SU-DHL-6 (cell line): ENCODE measurements around the gene ABCC4.

Source experiments
- H2AFZ ChIP-seq: fragments of 200-600 bp; sonication (generic); 2 replicates; pipeline ENCODE4 v1.6.1; 2014; ENCODE audit warnings: low read depth, mild to moderate bottlenecking, moderate library complexity, mixed read lengths, antibody characterized with exemption, low read length; ENCODE audit not compliant: severe bottlenecking
- H3F3A ChIP-seq: fragments of 200-600 bp; shearing (Covaris generic); 2 replicates; pipeline ENCODE4 v1.6.0; 2016; ENCODE audit warnings: antibody characterized with exemption, mild to moderate bottlenecking; ENCODE audit not compliant: insufficient read depth
- H3K27ac ChIP-seq: fragments of 200-600 bp; sonication (generic); 2 replicates; pipeline ENCODE4 v1.5.1; 2016; ENCODE audit warnings: low read depth, mild to moderate bottlenecking, low read length, moderate library complexity, mixed read lengths
- H3K27me3 ChIP-seq: fragments of 200-600 bp; sonication (generic), shearing (Covaris generic); 2 replicates; pipeline ENCODE4 v1.6.0; 2014; ENCODE audit warnings: mild to moderate bottlenecking, low read length
- H3K36me3 ChIP-seq: fragments of 200-600 bp; sonication (generic); 2 replicates; pipeline ENCODE4 v1.6.1; 2014; ENCODE audit warnings: mild to moderate bottlenecking, low read length, mixed read lengths
- H3K4me2 ChIP-seq: fragments of 300-600, 200-600 bp; shearing (Covaris generic), sonication (generic); 2 replicates; pipeline ENCODE4 v1.6.0; 2014; ENCODE audit warnings: low read length, low read depth, mild to moderate bottlenecking; ENCODE audit not compliant: poor library complexity, severe bottlenecking
- H3K4me3 ChIP-seq: fragments of 200-600 bp; sonication (generic); 2 replicates; pipeline ENCODE4 v1.5.1; 2014; ENCODE audit warnings: antibody characterized with exemption, low read length, mild to moderate bottlenecking, mixed read lengths; ENCODE audit not compliant: insufficient read depth, poor library complexity, severe bottlenecking
- H3K79me2 ChIP-seq: fragments of 200-600 bp; sonication (generic); 2 replicates; pipeline ENCODE4 v1.6.1; 2014; ENCODE audit warnings: mild to moderate bottlenecking, low read length, moderate library complexity; ENCODE audit not compliant: insufficient read depth
- H3K9ac ChIP-seq: fragments of 200-600 bp; sonication (generic); 2 replicates; pipeline ENCODE4 v1.7.0; 2014; ENCODE audit warnings: mild to moderate bottlenecking, low read length
- H3K9me2 ChIP-seq: fragments of 200-600 bp; sonication (generic); replicated peaks from 2 replicates; pipeline ENCODE4 v1.6.1; 2014; ENCODE audit warnings: low read length; ENCODE audit not compliant: insufficient read depth
- H3K9me3 ChIP-seq: fragments of 200-600 bp; sonication (generic); 2 replicates; pipeline ENCODE4 v1.6.1; 2014; ENCODE audit warnings: low read length, mixed read lengths; ENCODE audit not compliant: insufficient read depth
- H4K20me1 ChIP-seq: fragments of 200-600 bp; sonication (generic); 2 replicates; pipeline ENCODE4 v1.6.1; 2014; ENCODE audit warnings: low read depth, mild to moderate bottlenecking, antibody characterized with exemption, low read length, moderate library complexity, mixed read lengths
- EZH2phosphoT487 ChIP-seq: fragments of 200-600 bp; sonication (generic), shearing (Covaris generic); conservative IDR thresholded peaks from 2 replicates; pipeline ENCODE4 v1.6.1; 2018; ENCODE audit warnings: mild to moderate bottlenecking, antibody characterized with exemption, low read length, moderate library complexity, mixed read lengths
- TF ChIP-seq, protein P1 (sequence below): fragments of 200-600 bp; sonication (generic); IDR thresholded peaks from one replicate; pipeline ENCODE4 v1.5.1; 2017; ENCODE audit warnings: antibody characterized with exemption, mild to moderate bottlenecking, low read length, moderate library complexity; ENCODE audit not compliant: insufficient read depth, poor library complexity, severe bottlenecking

The ABCC4 gene

DNA sequence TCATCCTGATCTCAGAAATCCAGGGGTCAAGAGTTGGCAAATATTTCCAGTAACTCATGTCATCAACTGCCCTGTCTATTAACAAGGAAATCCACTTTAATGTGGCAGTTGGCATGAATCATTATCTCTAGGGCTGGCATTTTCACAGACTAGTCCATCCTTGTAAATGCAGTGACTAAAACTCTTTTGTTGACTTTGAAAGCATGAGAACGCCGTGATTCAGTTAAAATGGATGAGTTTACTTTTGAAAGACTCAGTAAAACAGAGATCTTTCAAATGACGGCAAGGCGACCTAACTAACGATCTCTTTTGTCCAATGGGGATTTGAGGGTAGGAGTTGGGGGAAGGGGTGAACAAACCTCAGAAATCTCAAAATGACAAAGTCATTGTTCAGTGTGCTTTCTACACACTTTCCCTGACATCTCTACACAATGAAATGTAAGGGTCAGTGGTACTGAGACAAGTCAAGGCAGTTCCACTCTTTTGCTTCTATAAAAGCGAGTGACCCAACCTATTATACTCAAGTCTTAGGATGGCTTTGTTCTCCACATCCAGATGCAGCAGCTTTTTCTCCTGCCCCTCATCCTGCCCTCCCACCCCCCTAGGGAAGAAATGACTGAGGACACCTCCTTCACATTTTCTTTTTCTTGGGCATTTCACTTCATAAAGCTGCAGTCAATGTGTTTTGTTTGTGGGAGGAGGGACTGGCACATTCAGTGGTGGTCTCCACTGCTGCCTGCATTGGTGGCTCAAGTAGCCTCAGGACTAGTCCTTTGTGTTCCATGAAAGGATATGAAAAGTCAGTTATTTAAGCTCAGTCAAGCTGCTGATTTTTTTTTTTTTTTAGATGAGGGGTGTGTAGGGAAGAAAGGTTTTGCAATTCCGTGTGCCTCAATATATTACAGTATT, 200.5 kb downstream of the ABCC4 start:
- Histone ChIP-seq H3K9me3 (no peaks in the 10 kb centered on the region), H3K79me2 (no peaks in the 10 kb centered on the region), H3K9me2 (no peaks in the 10 kb centered on the region), H4K20me1 (no peaks in the 10 kb centered on the region), H2AFZ (no peak overlapping the region), H3K36me3 (peaks cover 7% of the 10 kb centered on the region; the same call in 1 of the 2 replicates), H3K9ac (no peak overlapping the region), H3K27me3 (no peaks in the 10 kb centered on the region), H3K27ac (no peak overlapping the region), H3K4me2 (no peak overlapping the region), H3K4me3 (no peak overlapping the region), H3F3A (no peaks in the 10 kb centered on the region)
- TF ChIP-seq EZH2phosphoT487, result no peak
- TF ChIP-seq, protein P1, sequence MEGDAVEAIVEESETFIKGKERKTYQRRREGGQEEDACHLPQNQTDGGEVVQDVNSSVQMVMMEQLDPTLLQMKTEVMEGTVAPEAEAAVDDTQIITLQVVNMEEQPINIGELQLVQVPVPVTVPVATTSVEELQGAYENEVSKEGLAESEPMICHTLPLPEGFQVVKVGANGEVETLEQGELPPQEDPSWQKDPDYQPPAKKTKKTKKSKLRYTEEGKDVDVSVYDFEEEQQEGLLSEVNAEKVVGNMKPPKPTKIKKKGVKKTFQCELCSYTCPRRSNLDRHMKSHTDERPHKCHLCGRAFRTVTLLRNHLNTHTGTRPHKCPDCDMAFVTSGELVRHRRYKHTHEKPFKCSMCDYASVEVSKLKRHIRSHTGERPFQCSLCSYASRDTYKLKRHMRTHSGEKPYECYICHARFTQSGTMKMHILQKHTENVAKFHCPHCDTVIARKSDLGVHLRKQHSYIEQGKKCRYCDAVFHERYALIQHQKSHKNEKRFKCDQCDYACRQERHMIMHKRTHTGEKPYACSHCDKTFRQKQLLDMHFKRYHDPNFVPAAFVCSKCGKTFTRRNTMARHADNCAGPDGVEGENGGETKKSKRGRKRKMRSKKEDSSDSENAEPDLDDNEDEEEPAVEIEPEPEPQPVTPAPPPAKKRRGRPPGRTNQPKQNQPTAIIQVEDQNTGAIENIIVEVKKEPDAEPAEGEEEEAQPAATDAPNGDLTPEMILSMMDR, result no peak

DNA sequence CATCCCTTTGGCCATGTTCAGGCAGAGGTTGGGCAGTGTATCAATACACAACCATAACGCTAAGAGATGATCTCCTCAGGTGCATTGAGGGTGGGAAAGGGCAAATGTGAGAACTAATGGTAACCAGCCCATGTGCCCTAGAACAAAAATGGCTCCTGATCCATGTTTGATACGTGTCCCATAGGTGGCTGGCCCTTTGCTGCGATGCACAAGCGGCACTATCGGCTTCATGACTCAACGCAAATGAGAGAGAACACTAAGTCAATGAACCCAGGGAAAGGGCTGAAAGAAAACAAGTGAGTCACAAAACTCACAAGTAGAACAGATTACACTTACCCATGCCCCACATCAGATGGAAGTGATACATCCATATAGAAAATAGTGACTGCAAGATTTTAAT, 201.7 kb downstream of the ABCC4 start:
- Histone ChIP-seq H3K9me2 (no peaks in the 10 kb centered on the region), H3K4me3 (no peak overlapping the region), H3K4me2 (no peak overlapping the region), H3F3A (no peaks in the 10 kb centered on the region), H3K27me3 (no peaks in the 10 kb centered on the region), H3K9me3 (no peaks in the 10 kb centered on the region), H3K79me2 (no peaks in the 10 kb centered on the region), H4K20me1 (no peaks in the 10 kb centered on the region), H3K36me3 (peaks cover 7% of the 10 kb centered on the region; the same call in 1 of the 2 replicates), H2AFZ (no peak overlapping the region), H3K27ac (no peak overlapping the region), H3K9ac (no peak overlapping the region)
- TF ChIP-seq, protein P1, result no peak
- no peak for TF ChIP-seq EZH2phosphoT487

DNA sequence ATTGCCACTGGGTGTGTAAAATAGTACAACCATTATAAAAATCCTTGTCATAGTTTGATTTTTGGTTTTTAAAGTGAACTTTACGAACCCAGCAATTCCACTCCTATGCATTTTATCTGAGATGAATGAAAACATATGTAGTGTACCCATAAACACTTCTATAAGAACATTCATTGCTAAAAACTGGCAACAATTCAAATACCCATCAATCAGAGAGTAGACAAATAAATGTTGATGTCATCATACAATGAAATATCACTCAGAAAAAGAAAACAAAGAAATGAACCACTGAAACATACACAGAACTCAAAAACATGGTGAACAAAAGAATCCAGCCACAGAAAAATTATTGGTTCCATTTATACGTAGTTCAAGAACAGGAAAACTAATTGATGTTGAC, 202.3 kb downstream of the ABCC4 start:
- H4K20me1 ChIP-seq, result no peaks in the 10 kb centered on the region
- no peak overlapping the region for H3K27ac ChIP-seq
- peaks cover 7% of the 10 kb centered on the region; the same call in 1 of the 2 replicates for H3K36me3 ChIP-seq
- H2AFZ ChIP-seq, result no peak overlapping the region
- H3K27me3 ChIP-seq, result no peaks in the 10 kb centered on the region
- H3K79me2 ChIP-seq, result no peaks in the 10 kb centered on the region
- no peak overlapping the region for H3K4me2 ChIP-seq
- H3K9me2 ChIP-seq, result no peaks in the 10 kb centered on the region
- TF ChIP-seq, protein P1, result no peak
- TF ChIP-seq EZH2phosphoT487, result no peak
- H3F3A ChIP-seq, result no peaks in the 10 kb centered on the region
- H3K4me3 ChIP-seq, result no peak overlapping the region
- H3K9ac ChIP-seq, result no peak overlapping the region
- H3K9me3 ChIP-seq, result no peaks in the 10 kb centered on the region
